ENCODE data around the gene ARSG. TPM values are rescaled to one million over a fixed set of nuclear protein-coding genes. Genes with fewer than 3 reads are reported as not detected.

Gene ARSG
- polyA plus RNA-seq, 1 donor (not counting 4 experiments of a cell fraction or from before 2014, with no cell fraction given): 0.41 TPM

- no peak for FAIRE-seq
- Histone ChIP-seq H3K4me3 (ENCODE audit: control insufficient read depth in 2 of 3, extremely low read depth in 1 of 3, insufficient read depth in 2 of 3, low read depth in 1 of 3, low read length in 3 of 3) (no peak overlapping the region), H3K9ac (ENCODE audit: control insufficient read depth, extremely low read depth, insufficient read depth, low read length) (no peak overlapping the region), H3K27me3 (ENCODE audit: control insufficient read depth, extremely low read depth, insufficient read depth, low read length) (no peaks in the 10 kb centered on the region), H3K9me1 (ENCODE audit: control insufficient read depth, extremely low read depth, insufficient read depth, low read length) (no peaks in the 10 kb centered on the region), H4K20me1 (ENCODE audit: control insufficient read depth, extremely low read depth, insufficient read depth, low read length) (no peaks in the 10 kb centered on the region), H3K36me3 (ENCODE audit: control insufficient read depth in 2 of 2, extremely low read depth in 1 of 2, insufficient read depth in 2 of 2, low read length in 2 of 2) (no peaks in the 10 kb centered on the region), H3K9me3 (ENCODE audit: control insufficient read depth, low read depth, low read length) (no peaks in the 10 kb centered on the region), H3K27ac (ENCODE audit: control insufficient read depth, insufficient read depth, low read length) (no peak overlapping the region), H3K4me2 (ENCODE audit: control insufficient read depth, extremely low read depth, insufficient read depth, low read depth, low read length) (no peak overlapping the region), H2AFZ (ENCODE audit: control insufficient read depth, low read length) (no peak overlapping the region), H3K4me1 (ENCODE audit: control insufficient read depth, extremely low read depth, insufficient read depth, low read length) (no peaks in the 10 kb centered on the region), H3K79me2 (ENCODE audit: control insufficient read depth, insufficient read depth, low read length) (no peaks in the 10 kb centered on the region)
- no peak for DNase-seq (ENCODE audit: low read depth, low spot score)
- no peak for TF ChIP-seq CTCF (optimal IDR thresholded peaks at IDR 0.05 in 1 of 3, IDR thresholded peaks at IDR 0.05 in 1 of 3, conservative IDR thresholded peaks at IDR 0.05 in 1 of 3; ENCODE audit: extremely low read depth in 1 of 3, insufficient read depth in 2 of 3, low read length in 3 of 3)
- no peak for TF ChIP-seq EZH2 (IDR thresholded peaks at IDR 0.05; ENCODE audit: low read length)
- dilution Hi-C loops (cut with MboI; ENCODE audit: extremely low pct_ligation_motif_present, low sequenced_read_pairs): no loop called here
Measured at GRCh38 chr17:68321556-68321954, 30.3 kb downstream of the ARSG start.

DNA sequence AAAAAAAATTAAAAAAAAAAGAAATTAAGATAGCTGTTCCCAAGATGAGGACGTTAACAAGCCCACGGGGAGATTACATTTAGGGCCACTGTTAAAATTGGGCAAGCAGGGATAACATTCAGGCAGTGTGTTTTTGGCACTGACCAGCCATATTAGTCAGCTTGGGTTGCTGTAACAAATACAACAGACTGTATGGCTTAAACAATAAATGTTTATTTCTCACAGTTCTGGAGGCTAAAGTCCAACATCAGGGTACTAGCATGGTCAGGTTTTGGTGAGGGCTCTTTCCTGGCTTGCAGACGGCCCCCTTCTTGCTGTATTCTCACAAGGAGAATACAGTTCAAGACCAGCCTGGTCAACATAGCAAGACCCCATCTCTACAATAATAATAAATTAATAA, 31.3 kb downstream of the ARSG start:
- no peak overlapping the region for H2AFZ ChIP-seq (ENCODE audit: control insufficient read depth, low read length)
- DNase-seq (ENCODE audit: low read depth, low spot score) (no peak), FAIRE-seq (no peak)
- H3K27me3 ChIP-seq (ENCODE audit: control insufficient read depth, extremely low read depth, insufficient read depth, low read length): no peaks in the 10 kb centered on the region
- no peaks in the 10 kb centered on the region for H3K4me1 ChIP-seq (ENCODE audit: control insufficient read depth, extremely low read depth, insufficient read depth, low read length)
- H3K4me2 ChIP-seq (ENCODE audit: control insufficient read depth, extremely low read depth, insufficient read depth, low read depth, low read length): no peak overlapping the region
- H3K4me3 ChIP-seq (ENCODE audit: control insufficient read depth in 2 of 3, extremely low read depth in 1 of 3, insufficient read depth in 2 of 3, low read depth in 1 of 3, low read length in 3 of 3): no peak overlapping the region
- no peak overlapping the region for H3K9ac ChIP-seq (ENCODE audit: control insufficient read depth, extremely low read depth, insufficient read depth, low read length)
- H3K79me2 ChIP-seq (ENCODE audit: control insufficient read depth, insufficient read depth, low read length): no peaks in the 10 kb centered on the region
- H3K9me1 ChIP-seq (ENCODE audit: control insufficient read depth, extremely low read depth, insufficient read depth, low read length): no peaks in the 10 kb centered on the region
- H3K36me3 ChIP-seq (ENCODE audit: control insufficient read depth in 2 of 2, extremely low read depth in 1 of 2, insufficient read depth in 2 of 2, low read length in 2 of 2): no peaks in the 10 kb centered on the region
- TF ChIP-seq EZH2 (IDR thresholded peaks at IDR 0.05; ENCODE audit: low read length) (no peak), CTCF (optimal IDR thresholded peaks at IDR 0.05 in 1 of 3, IDR thresholded peaks at IDR 0.05 in 1 of 3, conservative IDR thresholded peaks at IDR 0.05 in 1 of 3; ENCODE audit: extremely low read depth in 1 of 3, insufficient read depth in 2 of 3, low read length in 3 of 3) (no peak)
- dilution Hi-C loops (cut with MboI; ENCODE audit: extremely low pct_ligation_motif_present, low sequenced_read_pairs): no loop called here
- no peak overlapping the region for H3K27ac ChIP-seq (ENCODE audit: control insufficient read depth, insufficient read depth, low read length)
- H3K9me3 ChIP-seq (ENCODE audit: control insufficient read depth, low read depth, low read length): no peaks in the 10 kb centered on the region
- H4K20me1 ChIP-seq (ENCODE audit: control insufficient read depth, extremely low read depth, insufficient read depth, low read length): no peaks in the 10 kb centered on the region
